Measurements from ENCODE around the gene SLC25A44. TPM values are rescaled to one million over a fixed set of nuclear protein-coding genes. Genes with fewer than 3 reads are reported as not detected.

The SLC25A44 gene
- total RNA-seq, 1 experiment from 2014 or later: 40.2 TPM

GRCh38 chr1:156193208-156193487, 756 bp upstream of the SLC25A44 start:
- Histone ChIP-seq H3K27me3 (ENCODE audit: insufficient read depth, low read length) (no peaks in the 10 kb centered on the region), H3K23ac (ENCODE audit: insufficient read length, low read depth, low read length) (no peak overlapping the region), H4K8ac (replicated peaks; ENCODE audit: insufficient read length, low read depth, low read length) (no peak overlapping the region), H3K79me1 (ENCODE audit: insufficient read depth, low read depth, low read length, poor library complexity, severe bottlenecking) (peaks cover 10% of the 10 kb centered on the region), H3K9ac (ENCODE audit: extremely low read depth, insufficient read length, low read length) (peak overlapping the region; percentile 66), H2AK5ac (ENCODE audit: insufficient read length, low read length) (no peak overlapping the region), H2BK5ac (ENCODE audit: insufficient read length, low read length) (peak overlapping the region; percentile 80), H3K18ac (ENCODE audit: insufficient read length, low read depth, low read length) (peak overlapping the region; percentile 88), H3K9me3 (ENCODE audit: control insufficient read depth, low read depth, low read length) (peaks cover 5% of the 10 kb centered on the region), H3K4me1 (ENCODE audit: insufficient read depth, low read length) (peaks cover 10% of the 10 kb centered on the region; the same call in 1 of the 2 replicates), H3K27ac (ENCODE audit: insufficient read length, low read depth, low read length) (peak overlapping the region; percentile 26), H3K4me2 (ENCODE audit: insufficient read depth, insufficient read length, low read length) (peak overlapping the region; percentile 58), H3T11ph (ENCODE audit: low read length) (no peak overlapping the region), H4K5ac (ENCODE audit: insufficient read length, low read depth, low read length) (peak overlapping the region; percentile 34), H3K56ac (ENCODE audit: insufficient read length, low read depth, low read length) (no peak overlapping the region), H3K79me2 (ENCODE audit: insufficient read depth, low read length) (peaks cover 20% of the 10 kb centered on the region; the same call in 1 of the 2 replicates), H2BK120ac (ENCODE audit: low read depth, low read length, poor library complexity, severe bottlenecking) (no peak overlapping the region), H4K91ac (ENCODE audit: insufficient read length, low read depth, low read length) (no peak overlapping the region), H2AFZ (ENCODE audit: low read length) (no peak overlapping the region), H3K23me2 (ENCODE audit: insufficient read length, low read depth, low read length, poor library complexity, severe bottlenecking) (peaks cover 11% of the 10 kb centered on the region), H2BK12ac (ENCODE audit: insufficient read length, low read depth, low read length) (no peak overlapping the region), H4K20me1 (ENCODE audit: control insufficient read depth, insufficient read depth, insufficient read length) (no peaks in the 10 kb centered on the region), H2BK15ac (ENCODE audit: low read depth, low read length) (no peak overlapping the region), H2BK20ac (ENCODE audit: low read depth, low read length, poor library complexity, severe bottlenecking) (no peak overlapping the region), H3K14ac (ENCODE audit: insufficient read depth, low read length) (peak overlapping the region; percentile 77; the same call in 1 of the 2 replicates), H3K4ac (ENCODE audit: low read depth, low read length) (peak overlapping the region; percentile 13; the same call in 1 of the 2 replicates)
- Mint-ChIP-seq H3K27me3 (ENCODE audit: low read depth) (no peaks in the 10 kb centered on the region; the same call in 1 of the 2 replicates), H3K9me3 (peaks cover 11 to 14% of the 10 kb centered on the region in 2 experiments), H3K4me3 (peak overlapping the region; percentile 95 to 100), H3K27ac (peak overlapping the region; percentile 89 to 98 (median 97)), H3K36me3 (ENCODE audit: insufficient read depth in 1 of 3, low read depth in 3 of 3) (peaks cover 3 to 33% (median 21%) of the 10 kb centered on the region in 3 experiments; a peak in 6 of 7 replicates), H3K4me1 (peaks cover 31 to 38% of the 10 kb centered on the region in 2 experiments)
- no CpG with 5 or more reads among the region's 7 CpGs for WGBS (ENCODE audit: extremely low coverage, insufficient read length, low lambda C conversion rate)
- TF ChIP-seq CTCF (conservative IDR thresholded peaks at IDR 0.05): no peak
- no peak for DNase-seq

Data from H9 (cell line).